ENCODE results near the gene FMO4. TPM values are rescaled to one million over a fixed set of nuclear protein-coding genes. Genes with fewer than 3 reads are reported as not detected.

Gene FMO4, protein sequence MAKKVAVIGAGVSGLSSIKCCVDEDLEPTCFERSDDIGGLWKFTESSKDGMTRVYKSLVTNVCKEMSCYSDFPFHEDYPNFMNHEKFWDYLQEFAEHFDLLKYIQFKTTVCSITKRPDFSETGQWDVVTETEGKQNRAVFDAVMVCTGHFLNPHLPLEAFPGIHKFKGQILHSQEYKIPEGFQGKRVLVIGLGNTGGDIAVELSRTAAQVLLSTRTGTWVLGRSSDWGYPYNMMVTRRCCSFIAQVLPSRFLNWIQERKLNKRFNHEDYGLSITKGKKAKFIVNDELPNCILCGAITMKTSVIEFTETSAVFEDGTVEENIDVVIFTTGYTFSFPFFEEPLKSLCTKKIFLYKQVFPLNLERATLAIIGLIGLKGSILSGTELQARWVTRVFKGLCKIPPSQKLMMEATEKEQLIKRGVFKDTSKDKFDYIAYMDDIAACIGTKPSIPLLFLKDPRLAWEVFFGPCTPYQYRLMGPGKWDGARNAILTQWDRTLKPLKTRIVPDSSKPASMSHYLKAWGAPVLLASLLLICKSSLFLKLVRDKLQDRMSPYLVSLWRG
- 0.86 TPM in 1 of 2 replicates, not detected in the other for total RNA-seq (2011; cell fraction: chromatin; rRNA removed; ENCODE audit: low replicate concordance)
- total RNA-seq (2011; cell fraction: nucleolus; rRNA removed) = not detected in 2 replicates
- total RNA-seq (2011; cell fraction: nucleoplasm; rRNA removed) = not detected in 2 replicates
- not detected in 2 replicates for total RNA-seq (2014; rRNA removed)
- 0.13 and 0.62 TPM in 2 replicates for total RNA-seq (2014; rRNA removed; fragmentation: Illumina TruSeq; extraction: Trizol)
- 0.25 and 0.30 TPM in 2 replicates for total RNA-seq (2015; rRNA removed; fragmentation: Illumina TruSeq; extraction: Trizol)
- total RNA-seq (2021) = 0.27 and 0.49 TPM in 2 replicates
- 0.38 TPM in 1 of 2 replicates, not detected in the other for polyA plus RNA-seq (2011; rRNA removed)
- polyA plus RNA-seq (2011; cell fraction: cytosol; rRNA removed) = 0.12 TPM in 1 of 2 replicates, not detected in the other
- not detected in 2 replicates for polyA plus RNA-seq (2011; cell fraction: nucleus; rRNA removed)
- 0.52 and 0.97 TPM in 2 replicates for polyA plus RNA-seq (2012)
- 0.08 and 0.54 TPM in 2 replicates for polyA plus RNA-seq (2014; fragmentation: Illumina TruSeq; extraction: Trizol)
- 1 to 10 TPM in 1 of 2 experiments, under 1 TPM in 1; 0.83 to 1.1 TPM for polyA plus RNA-seq (2014; fragmentation: Nextera tagmentation; extraction: Ambion mirVana)
- polyA plus RNA-seq (2014; rRNA removed) = 0.22 TPM in 1 of 2 replicates, not detected in the other
- not detected in 2 replicates for polyA minus RNA-seq (2011; rRNA and poly(A)+ RNA removed)
- not detected in 2 replicates for polyA minus RNA-seq (2011; cell fraction: cytosol; rRNA and poly(A)+ RNA removed)
- polyA minus RNA-seq (2011; cell fraction: nucleus; rRNA and poly(A)+ RNA removed) = not detected in 2 replicates
- percentile 27 among the genes with signal in this experiment for Bru-seq, nascent RNA
- BruChase-seq, experiment 1, labeled RNA remaining after a 2-hour chase = percentile 24 among the genes with signal in this experiment
- percentile 26 among the genes with signal in this experiment for BruChase-seq, experiment 2, labeled RNA remaining after a 6-hour chase
- long read RNA-seq, experiment 1, partial matches to known transcripts = 0 of 1 reads
- long read RNA-seq, experiment 1, other reads (novel, unspliced or antisense) = 1 of 1 reads
- long read RNA-seq, experiment 2 = 0 reads
- long read RNA-seq, experiment 3 = 0 reads

DNA sequence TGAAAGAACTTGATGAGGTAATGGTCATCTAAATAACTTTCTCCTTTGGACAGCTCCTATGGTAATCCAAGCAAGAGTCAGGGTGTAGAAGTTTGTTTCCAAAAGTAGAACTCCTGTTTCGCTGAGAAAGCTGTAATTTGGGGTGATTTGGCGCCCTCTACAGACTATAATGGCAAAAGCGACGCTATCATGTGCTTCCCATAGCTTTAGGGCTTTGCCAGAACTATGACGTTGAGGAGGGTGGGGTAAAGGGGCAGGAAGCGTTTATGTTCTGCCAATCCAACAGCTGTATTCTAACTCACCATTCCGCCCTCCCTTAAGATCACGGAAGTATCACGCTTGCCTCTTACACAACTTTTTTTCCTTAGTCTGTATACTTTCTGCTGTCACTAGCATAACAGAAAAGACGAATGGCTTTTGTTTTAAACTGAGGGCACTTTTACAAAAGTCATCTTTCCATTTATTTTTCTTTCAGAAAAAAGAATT, at the start of gene FMO4:
TSS of gene FMO4 (plus strand) at position 349 of the 486 bp plus-strand sequence. CDS start 5,643 bp downstream, outside the sequence.
- Histone ChIP-seq H3K4me2 (ENCODE audit: insufficient read depth, low read length) (0 out of 2 replicates have a peak within 1 kb of the TSS, but pooled peaks have one; percentile 12), H3K4me1 (replicated peaks in 1 of 2; ENCODE audit: control insufficient read depth in 2 of 2, insufficient read depth in 2 of 2, low read length in 2 of 2) (no peaks in the 10 kb centered on the region), H3K79me2 (ENCODE audit: control insufficient read depth, insufficient read depth, low read length) (no peaks in the 10 kb centered on the region), H3K27ac (ENCODE audit: extremely low read depth, low read depth, low read length) (no peak within 1 kb of the TSS; the same call in 2 of the 3 replicates), H3K9me1 (ENCODE audit: control insufficient read depth, insufficient read depth, low read length) (no peaks in the 10 kb centered on the region), H3K4me3 (no peak within 1 kb of the TSS), H3K9me3 (replicated peaks; ENCODE audit: control insufficient read depth, insufficient read depth, low read depth, low read length) (no peaks in the 10 kb centered on the region), H3K9ac (ENCODE audit: insufficient read depth in 1 of 2, low read depth in 2 of 2, low read length in 2 of 2) (no peak within 1 kb of the TSS), H2AFZ (ENCODE audit: low read depth, low read length) (peak within 1 kb of the TSS; percentile 63), H3K27me3 (ENCODE audit: control insufficient read depth in 2 of 2, insufficient read depth in 2 of 2, low read length in 2 of 2) (no peaks in the 10 kb centered on the region), H3K36me3 (ENCODE audit: control insufficient read depth, insufficient read depth, low read length) (no peaks in the 10 kb centered on the region), H4K20me1 (replicated peaks; ENCODE audit: control insufficient read depth, insufficient read depth, low read length) (no peaks in the 10 kb centered on the region)
- ChIA-PET POLR2A (interaction anchor here (0.5 to 1.3 kb wide), 3 partner anchors 9 to 22 kb away, joined by 3 to 7 read pairs (median 3); no protein-coding TSS in a partner anchor), CTCF (ENCODE audit: low intra/inter-chr PET ratio) (interaction anchor here (0.6 kb wide), 2 partner anchors 61 to 68 kb away, joined by 3 read pairs; no protein-coding TSS in a partner anchor)
- intact Hi-C loops (cut with micrococcal nuclease) (loop anchor here (2.0 to 5.0 kb wide), 2 partner anchors 67 to 91 kb away; partner anchors contain the start of gene FMO1), in situ Hi-C loops (cut with MboI) (no loop called here)
- ATAC-seq (peak; percentile 100), FAIRE-seq (peak; percentile 97), DNase-seq (ENCODE audit: extremely low read depth in 1 of 4, low spot score in 3 of 4) (peak; percentile 83 to 88 (median 86))
- BruUV-seq (replicated peaks) = no TSS peak
- WGBS (ENCODE audit: insufficient coverage, low coverage, missing lambda C conversion rate) = under 1% methylated on average over 10 of the region's 10 CpGs
- no peak for TF ChIP-seq ZSCAN29 (IDR thresholded peaks at IDR 0.05)
- TF ChIP-seq, protein P1, sequence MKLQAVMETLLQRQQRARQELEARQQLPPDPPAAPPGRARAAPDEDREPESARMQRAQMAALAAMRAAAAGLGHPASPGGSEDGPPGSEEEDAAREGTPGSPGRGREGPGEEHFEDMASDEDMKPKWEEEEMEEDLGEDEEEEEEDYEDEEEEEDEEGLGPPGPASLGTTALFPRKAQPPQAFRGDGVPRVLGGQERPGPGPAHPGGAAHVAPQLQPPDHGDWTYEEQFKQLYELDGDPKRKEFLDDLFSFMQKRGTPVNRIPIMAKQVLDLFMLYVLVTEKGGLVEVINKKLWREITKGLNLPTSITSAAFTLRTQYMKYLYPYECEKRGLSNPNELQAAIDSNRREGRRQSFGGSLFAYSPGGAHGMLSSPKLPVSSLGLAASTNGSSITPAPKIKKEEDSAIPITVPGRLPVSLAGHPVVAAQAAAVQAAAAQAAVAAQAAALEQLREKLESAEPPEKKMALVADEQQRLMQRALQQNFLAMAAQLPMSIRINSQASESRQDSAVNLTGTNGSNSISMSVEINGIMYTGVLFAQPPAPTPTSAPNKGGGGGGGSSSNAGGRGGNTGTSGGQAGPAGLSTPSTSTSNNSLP (IDR thresholded peaks at IDR 0.05; ENCODE audit: borderline replicate concordance, low read depth, low read length) = 0 out of 2 replicates have a peak, but pooled peaks have one; percentile 53
- TF ChIP-seq, protein P2, sequence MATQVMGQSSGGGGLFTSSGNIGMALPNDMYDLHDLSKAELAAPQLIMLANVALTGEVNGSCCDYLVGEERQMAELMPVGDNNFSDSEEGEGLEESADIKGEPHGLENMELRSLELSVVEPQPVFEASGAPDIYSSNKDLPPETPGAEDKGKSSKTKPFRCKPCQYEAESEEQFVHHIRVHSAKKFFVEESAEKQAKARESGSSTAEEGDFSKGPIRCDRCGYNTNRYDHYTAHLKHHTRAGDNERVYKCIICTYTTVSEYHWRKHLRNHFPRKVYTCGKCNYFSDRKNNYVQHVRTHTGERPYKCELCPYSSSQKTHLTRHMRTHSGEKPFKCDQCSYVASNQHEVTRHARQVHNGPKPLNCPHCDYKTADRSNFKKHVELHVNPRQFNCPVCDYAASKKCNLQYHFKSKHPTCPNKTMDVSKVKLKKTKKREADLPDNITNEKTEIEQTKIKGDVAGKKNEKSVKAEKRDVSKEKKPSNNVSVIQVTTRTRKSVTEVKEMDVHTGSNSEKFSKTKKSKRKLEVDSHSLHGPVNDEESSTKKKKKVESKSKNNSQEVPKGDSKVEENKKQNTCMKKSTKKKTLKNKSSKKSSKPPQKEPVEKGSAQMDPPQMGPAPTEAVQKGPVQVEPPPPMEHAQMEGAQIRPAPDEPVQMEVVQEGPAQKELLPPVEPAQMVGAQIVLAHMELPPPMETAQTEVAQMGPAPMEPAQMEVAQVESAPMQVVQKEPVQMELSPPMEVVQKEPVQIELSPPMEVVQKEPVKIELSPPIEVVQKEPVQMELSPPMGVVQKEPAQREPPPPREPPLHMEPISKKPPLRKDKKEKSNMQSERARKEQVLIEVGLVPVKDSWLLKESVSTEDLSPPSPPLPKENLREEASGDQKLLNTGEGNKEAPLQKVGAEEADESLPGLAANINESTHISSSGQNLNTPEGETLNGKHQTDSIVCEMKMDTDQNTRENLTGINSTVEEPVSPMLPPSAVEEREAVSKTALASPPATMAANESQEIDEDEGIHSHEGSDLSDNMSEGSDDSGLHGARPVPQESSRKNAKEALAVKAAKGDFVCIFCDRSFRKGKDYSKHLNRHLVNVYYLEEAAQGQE (IDR thresholded peaks at IDR 0.05; ENCODE audit: borderline replicate concordance) = peak; percentile 67
- TF ChIP-seq, protein P2 (CRISPR knock-in tag; IDR thresholded peaks at IDR 0.05; ENCODE audit: low read depth) = no peak
- peak in 1 of 2 experiments; percentile 61; a peak in 1 of 3 replicates for TF ChIP-seq CBX3 (IDR thresholded peaks at IDR 0.05; ENCODE audit: borderline replicate concordance in 1 of 2, low read length in 2 of 2)
